SH-SY5Y (cell line): ENCODE data around the gene CPSF4L.

Experiments used
- GATA2 ChIP-seq: IDR thresholded peaks from 2 replicates; pipeline ENCODE4 v1.6.1; 2011; ENCODE audit warnings: mild to moderate bottlenecking, low read depth, low read length
- GATA3 ChIP-seq: IDR thresholded peaks from 2 replicates; pipeline ENCODE4 v1.6.1; 2011; ENCODE audit warnings: low read depth, mild to moderate bottlenecking, low read length, moderate library complexity

DNA sequence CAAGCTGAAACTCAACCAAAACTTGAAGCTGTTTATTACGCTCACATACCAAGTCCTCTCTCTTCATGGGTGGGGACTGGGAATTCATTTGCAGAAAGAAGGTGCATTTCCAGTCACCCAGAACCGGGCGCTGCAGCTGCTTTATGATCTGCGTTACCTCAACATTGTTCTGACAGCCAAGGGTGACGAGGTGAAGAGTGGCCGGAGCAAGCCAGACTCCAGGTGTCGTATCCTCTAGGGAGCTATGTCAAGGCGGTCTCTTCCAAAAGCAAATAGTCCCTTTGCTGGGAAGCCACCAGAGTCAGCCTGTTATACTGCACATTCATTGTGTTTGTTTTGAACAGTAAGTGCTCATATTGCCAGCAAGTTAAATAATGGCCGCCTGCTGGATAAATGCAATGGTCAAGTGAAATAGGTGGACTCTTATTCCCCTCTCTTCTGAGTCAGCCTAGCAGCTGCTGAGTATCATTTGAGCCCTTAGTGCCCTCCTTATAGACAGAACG is 56.2 kb downstream of the CPSF4L start:
- TF ChIP-seq GATA3, result no peak
- TF ChIP-seq GATA2, result no peak
